Activated T-helper 2 cell treated with anti-CD3 and anti-CD28 coated beads, Interferon-gamma antibody, Interleukin-2, Interleukin-4, amounts not matched to agents 10 μg/mL and 5 μg/mL and 100 μg/mL, durations not matched to agents 14 hours and 24 hours and 36 hours (primary cell): ENCODE results near the gene RFX6. TPM values are rescaled to one million over a fixed set of nuclear protein-coding genes. Genes with fewer than 3 reads are reported as not detected.

Source experiments
- DNase-seq: peaks from one replicate; pipeline ENCODE4 v3.0.0; 2021; ENCODE audit warnings: low spot score
- H3K27ac Mint-ChIP-seq: one replicate; pipeline ENCODE4 v1.8.0; 2021; ENCODE audit warnings: mixed read lengths
- H3K27me3 Mint-ChIP-seq: one replicate; pipeline ENCODE4 v1.8.0; 2021; ENCODE audit warnings: low read depth, mixed read lengths
- H3K36me3 Mint-ChIP-seq: one replicate; pipeline ENCODE4 v1.8.0; 2021; ENCODE audit warnings: low read depth, mixed read lengths
- H3K4me1 Mint-ChIP-seq: one replicate; pipeline ENCODE4 v1.8.0; 2021; ENCODE audit warnings: low read depth, mixed read lengths
- H3K4me3 Mint-ChIP-seq: one replicate; pipeline ENCODE4 v1.8.0; 2021; ENCODE audit warnings: low read depth, mild to moderate bottlenecking, moderate library complexity, mixed read lengths
- H3K9me3 Mint-ChIP-seq: one replicate; pipeline ENCODE4 v1.8.0; 2021; ENCODE audit warnings: mixed read lengths
- intact Hi-C: fragments of 100-400 bp; cut with micrococcal nuclease; formaldehyde crosslinking; loops from one replicate; pipeline ENCODE4 v1.15.1; 2023
- total RNA-seq: library from RNA; stranded (reverse); gene quantifications from 2 replicates; pipeline ENCODE4 v1.2.3, GENCODE V29; 2022

RFX6 gene
- total RNA-seq, 1 donor from 2014 or later = not detected

DNA sequence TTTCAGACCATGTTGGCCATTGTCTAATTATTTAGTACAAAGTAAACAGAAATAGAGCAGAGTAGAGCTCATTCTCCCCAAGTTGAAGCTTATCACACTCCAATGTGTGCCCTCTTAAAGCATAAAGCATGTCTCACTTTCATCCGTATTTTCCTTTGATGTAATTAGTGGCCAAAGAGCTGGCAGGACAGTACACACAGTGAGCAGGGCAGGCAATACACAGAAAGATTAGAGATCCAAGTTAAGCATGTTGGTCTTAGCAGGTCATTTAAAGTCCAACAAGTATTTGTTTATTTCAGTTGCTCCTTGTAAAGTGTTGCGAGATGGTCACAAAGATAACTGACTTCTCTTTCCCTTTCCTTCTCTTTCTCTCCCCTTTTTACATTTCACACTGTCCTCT is 47.2 kb downstream of the RFX6 start:
- no peak for DNase-seq
- no peaks in the 10 kb centered on the region for H3K36me3 Mint-ChIP-seq
- intact Hi-C loops = no loop called here
- H3K27me3 Mint-ChIP-seq = no peaks in the 10 kb centered on the region
- no peaks in the 10 kb centered on the region for H3K9me3 Mint-ChIP-seq
- H3K4me3 Mint-ChIP-seq = no peak overlapping the region
- no peaks in the 10 kb centered on the region for H3K4me1 Mint-ChIP-seq
- no peak overlapping the region for H3K27ac Mint-ChIP-seq

DNA sequence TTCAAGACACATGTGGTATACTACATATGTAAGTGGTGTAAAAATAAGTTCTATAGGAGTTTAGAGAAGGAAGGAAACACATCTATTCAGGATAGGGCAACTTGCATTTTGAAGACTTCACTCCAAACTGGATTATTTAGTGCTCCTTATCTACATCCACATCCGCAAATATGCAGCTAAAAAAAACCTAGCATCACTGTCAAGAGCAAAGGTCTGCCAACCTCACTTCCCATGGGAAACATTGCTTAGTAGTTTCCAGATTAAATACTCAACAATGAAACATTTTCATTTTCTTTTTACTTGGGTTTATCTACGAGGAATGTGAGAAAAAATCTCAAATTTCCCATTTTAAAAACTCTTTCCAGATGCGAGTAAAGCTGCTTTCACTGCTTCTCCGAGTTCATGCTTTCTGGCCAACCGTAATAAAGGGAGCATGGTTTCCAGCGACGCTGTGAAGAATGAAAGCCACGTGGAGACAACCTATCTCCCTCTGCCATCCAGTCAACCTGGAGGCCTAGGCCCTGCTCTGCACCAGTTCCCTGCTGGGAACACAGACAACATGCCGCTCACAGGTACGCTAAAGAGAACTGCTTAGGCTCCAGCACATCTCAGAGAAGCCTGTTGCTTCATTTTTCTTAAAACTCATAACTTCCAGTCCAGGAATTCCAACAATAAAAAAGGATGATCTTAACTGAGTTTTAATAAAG is 48.2 kb downstream of the RFX6 start:
- H3K4me3 Mint-ChIP-seq = no peak overlapping the region

DNA sequence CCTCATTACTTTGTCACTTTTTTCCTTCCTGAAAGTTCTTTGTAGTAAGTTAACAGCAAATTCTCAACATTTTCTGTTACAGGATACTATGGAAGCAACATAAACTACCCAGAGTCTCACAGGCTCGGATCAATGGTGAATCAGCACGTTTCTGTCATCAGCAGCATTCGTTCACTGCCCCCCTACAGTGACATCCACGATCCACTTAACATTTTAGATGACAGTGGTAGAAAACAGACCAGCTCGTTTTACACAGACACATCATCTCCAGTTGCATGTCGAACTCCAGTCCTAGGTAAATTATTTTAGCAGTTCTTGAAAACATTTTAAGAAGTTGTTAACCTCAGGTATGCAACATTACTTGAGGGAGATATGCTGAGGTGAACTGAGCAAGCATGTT is 51.6 kb downstream of the RFX6 start:
- Mint-ChIP-seq H3K4me3 (no peak overlapping the region), H3K27ac (no peak overlapping the region), H3K36me3 (no peaks in the 10 kb centered on the region), H3K4me1 (no peaks in the 10 kb centered on the region), H3K9me3 (no peaks in the 10 kb centered on the region), H3K27me3 (no peaks in the 10 kb centered on the region)
- no peak for DNase-seq
- intact Hi-C loops = no loop called here

More for the DNA sequence above, 48.2 kb downstream of the RFX6 start:
- intact Hi-C loops = no loop called here
- no peaks in the 10 kb centered on the region for H3K4me1 Mint-ChIP-seq
- no peaks in the 10 kb centered on the region for H3K27me3 Mint-ChIP-seq
- H3K9me3 Mint-ChIP-seq = no peaks in the 10 kb centered on the region
- no peaks in the 10 kb centered on the region for H3K36me3 Mint-ChIP-seq
- no peak overlapping the region for H3K27ac Mint-ChIP-seq
- DNase-seq = no peak

DNA sequence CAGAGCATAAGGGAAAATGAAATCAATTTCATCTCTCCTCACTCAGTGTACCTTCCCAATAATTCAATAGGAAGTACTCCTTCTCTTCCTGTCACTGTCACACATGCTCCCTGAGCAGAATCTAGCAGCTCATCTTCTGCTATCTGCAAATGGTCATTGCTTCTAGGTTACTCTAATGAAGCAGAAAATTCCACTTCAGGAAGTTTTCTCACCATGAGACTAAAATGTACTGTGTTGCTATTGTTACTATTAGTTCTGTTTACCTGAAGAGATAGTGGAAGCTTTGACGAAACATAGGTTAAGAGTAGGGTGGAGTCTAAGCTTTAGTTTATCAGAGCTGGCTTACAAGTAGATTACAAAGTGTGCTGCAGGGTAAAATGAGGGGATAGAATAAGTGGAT is 52.8 kb downstream of the RFX6 start:
- Mint-ChIP-seq H3K27ac (no peak overlapping the region), H3K9me3 (no peaks in the 10 kb centered on the region), H3K36me3 (no peaks in the 10 kb centered on the region), H3K27me3 (no peaks in the 10 kb centered on the region), H3K4me3 (no peak overlapping the region), H3K4me1 (no peaks in the 10 kb centered on the region)
- intact Hi-C loops = no loop called here
- DNase-seq = no peak

DNA sequence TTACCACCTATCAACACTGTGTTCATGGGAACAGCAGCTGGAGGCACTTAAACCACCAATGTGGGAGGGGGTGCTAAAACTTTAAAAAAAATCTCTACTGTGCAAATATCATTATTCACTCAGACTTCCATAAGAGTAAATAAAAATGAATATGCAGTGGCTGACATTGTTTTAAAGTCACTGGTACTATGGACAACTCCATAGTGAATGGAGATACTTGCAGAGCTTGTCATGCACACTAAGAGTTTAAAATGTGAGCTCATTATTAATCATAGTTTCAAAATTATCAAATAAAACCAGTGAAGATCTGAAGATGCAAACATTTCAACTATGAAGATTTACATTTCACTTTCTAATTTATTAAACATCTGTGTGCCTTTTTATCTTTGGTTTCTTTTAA is 54.4 kb downstream of the RFX6 start:
- no peak overlapping the region for H3K27ac Mint-ChIP-seq
- H3K36me3 Mint-ChIP-seq = no peaks in the 10 kb centered on the region
- H3K9me3 Mint-ChIP-seq = no peaks in the 10 kb centered on the region
- no peak overlapping the region for H3K4me3 Mint-ChIP-seq
- intact Hi-C loops = no loop called here
- no peak for DNase-seq
- no peaks in the 10 kb centered on the region for H3K27me3 Mint-ChIP-seq
- no peaks in the 10 kb centered on the region for H3K4me1 Mint-ChIP-seq

DNA sequence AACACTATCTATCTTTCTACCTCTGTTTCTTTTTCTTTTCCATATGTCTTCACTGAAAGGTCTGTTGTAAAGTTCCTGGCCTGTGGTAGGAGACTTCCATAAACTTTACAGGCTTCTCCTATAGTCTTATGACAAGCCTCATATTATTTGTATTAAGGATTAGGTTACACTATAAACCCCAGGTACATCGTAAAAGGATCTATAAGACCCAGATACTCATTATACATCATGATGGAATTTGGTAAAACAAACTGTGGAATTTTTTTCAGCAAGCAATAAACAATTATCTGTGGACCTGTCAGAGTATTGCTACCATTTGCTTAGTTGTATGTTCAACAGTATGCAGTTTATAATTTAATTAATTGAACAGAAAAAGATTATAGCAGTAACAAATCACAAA is 55.5 kb downstream of the RFX6 start:
- H3K9me3 Mint-ChIP-seq = no peaks in the 10 kb centered on the region

DNA sequence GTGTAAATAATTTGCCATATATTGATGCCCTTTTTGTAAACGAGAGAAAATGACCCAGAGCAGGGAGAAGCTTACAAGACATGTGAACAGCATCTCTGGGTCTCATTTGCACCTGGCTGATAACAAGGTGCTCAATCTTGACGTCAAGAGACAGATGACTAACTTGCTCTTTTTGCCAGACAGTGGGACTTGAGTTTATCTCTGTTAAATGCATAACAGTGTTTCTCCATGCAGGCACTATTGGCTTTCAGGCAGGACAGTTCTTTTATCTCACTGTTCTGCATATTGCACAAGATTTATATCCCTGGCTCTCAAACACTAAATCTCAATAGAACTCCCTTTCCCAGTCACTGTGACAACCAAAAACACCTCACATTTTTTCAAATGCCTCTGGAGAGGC is 56.4 kb downstream of the RFX6 start:
- intact Hi-C loops = no loop called here
- Mint-ChIP-seq H3K9me3 (no peaks in the 10 kb centered on the region), H3K4me3 (no peak overlapping the region), H3K27me3 (no peaks in the 10 kb centered on the region), H3K4me1 (no peaks in the 10 kb centered on the region), H3K36me3 (no peaks in the 10 kb centered on the region), H3K27ac (no peak overlapping the region)
- no peak for DNase-seq

More for the DNA sequence above, 55.5 kb downstream of the RFX6 start:
- no peak for DNase-seq
- Mint-ChIP-seq H3K36me3 (no peaks in the 10 kb centered on the region), H3K4me3 (no peak overlapping the region), H3K27ac (no peak overlapping the region), H3K27me3 (no peaks in the 10 kb centered on the region), H3K4me1 (no peaks in the 10 kb centered on the region)
- intact Hi-C loops = no loop called here

DNA sequence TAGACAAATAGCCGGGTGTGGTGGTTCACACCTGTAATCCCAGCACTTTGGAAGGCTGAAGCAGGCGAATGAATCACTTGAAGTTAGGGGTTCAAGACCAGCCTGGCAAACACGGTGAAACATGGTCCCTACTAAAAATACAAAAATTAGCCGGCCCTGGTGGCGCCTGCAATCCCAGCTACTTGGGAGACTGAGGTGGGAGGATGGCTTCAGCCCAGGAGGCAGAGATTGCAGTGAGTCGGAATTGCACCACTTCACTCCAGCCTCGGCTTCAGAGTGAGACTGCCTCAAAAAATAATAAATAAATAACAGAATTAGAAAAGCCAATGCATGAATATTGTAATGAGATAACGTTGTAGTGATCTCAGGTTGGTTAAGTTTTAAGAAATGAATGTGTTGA is 61.3 kb downstream of the RFX6 start:
- DNase-seq = no peak
- Mint-ChIP-seq H3K36me3 (no peaks in the 10 kb centered on the region), H3K4me1 (no peaks in the 10 kb centered on the region), H3K4me3 (no peak overlapping the region), H3K27me3 (no peaks in the 10 kb centered on the region), H3K9me3 (no peaks in the 10 kb centered on the region), H3K27ac (no peak overlapping the region)
- intact Hi-C loops = no loop called here

DNA sequence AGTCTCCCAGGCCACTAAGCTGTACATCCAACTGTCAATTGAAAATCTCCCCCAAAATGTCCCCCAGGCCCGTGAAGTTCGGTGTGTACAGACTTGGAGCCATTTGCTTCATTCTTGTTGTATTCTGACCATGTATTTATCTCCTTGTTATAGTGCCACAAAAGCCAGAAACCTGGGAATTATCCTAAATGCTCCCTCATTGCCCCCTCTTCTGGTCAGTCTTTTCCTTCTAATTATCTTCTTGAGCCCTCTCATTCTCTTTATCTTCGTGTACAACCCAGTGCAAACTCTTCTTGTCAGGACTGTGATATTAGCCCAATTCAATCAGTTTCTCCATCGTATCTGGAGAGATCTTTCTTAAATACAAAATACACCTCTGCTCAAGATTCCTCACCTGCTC is 64.7 kb downstream of the RFX6 start:
- intact Hi-C loops = no loop called here
- Mint-ChIP-seq H3K36me3 (no peaks in the 10 kb centered on the region), H3K27ac (no peak overlapping the region), H3K9me3 (no peaks in the 10 kb centered on the region), H3K27me3 (peaks cover 4% of the 10 kb centered on the region), H3K4me3 (no peak overlapping the region), H3K4me1 (no peaks in the 10 kb centered on the region)
- DNase-seq = no peak

DNA sequence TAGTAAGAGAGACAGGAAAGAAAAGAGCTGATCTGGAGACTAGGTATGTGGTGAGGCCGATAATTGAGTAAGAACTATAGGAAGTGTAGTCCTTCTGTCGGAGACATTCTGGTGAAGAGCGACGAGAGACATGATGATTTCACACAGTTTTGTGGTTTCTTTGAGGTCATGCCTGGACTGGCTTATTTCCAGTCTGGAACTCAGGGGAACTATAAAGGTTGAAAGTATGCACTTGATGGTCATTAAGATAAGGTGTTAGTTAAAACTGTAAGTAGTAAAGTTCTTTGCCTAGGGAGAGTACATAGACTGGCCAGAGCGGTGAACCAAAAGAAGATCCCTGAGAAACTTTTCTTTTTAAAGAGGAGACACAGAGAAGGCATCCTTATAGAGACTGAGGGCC is 68.8 kb downstream of the RFX6 start:
- H3K4me3 Mint-ChIP-seq = no peak overlapping the region
- no peaks in the 10 kb centered on the region for H3K4me1 Mint-ChIP-seq
- no peak for DNase-seq
- H3K9me3 Mint-ChIP-seq = no peaks in the 10 kb centered on the region
- intact Hi-C loops = no loop called here
- no peak overlapping the region for H3K27ac Mint-ChIP-seq
- H3K36me3 Mint-ChIP-seq = no peaks in the 10 kb centered on the region
- H3K27me3 Mint-ChIP-seq = peaks cover 4% of the 10 kb centered on the region

DNA sequence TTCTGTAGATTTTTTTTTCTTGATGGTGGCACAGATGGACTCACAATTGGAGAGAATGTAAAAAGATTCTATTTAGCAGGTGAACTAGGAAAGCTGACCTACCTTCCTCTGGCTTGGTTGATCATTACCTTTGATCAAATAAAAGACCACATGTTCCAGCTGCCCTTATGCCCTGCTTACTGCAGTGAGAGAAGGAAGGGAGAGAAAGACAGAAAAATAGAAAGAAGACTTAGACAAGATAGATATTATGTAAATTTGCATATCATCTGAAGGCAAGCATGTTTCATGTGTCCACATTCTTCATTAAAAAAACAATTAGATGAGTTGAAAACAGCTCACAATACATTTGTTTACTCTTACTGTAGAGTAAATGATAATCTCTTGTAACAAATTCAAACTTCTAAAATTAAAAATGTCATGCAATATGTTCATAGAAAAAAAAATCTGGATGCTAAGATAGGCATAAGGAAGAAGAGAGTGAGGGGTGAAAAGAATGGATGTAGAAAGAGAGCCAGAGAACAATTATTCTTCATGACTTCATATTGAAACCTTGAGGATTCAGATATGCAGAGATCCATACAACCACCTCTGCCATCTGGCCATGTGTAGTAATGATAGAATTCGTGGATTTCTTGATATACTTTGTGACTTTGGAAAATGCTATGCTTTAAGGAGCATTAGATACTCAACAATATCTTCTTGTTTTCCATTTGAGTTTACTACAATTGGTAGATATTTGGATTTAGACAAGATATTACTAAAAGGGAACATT is 71.7 kb downstream of the RFX6 start:
- no peaks in the 10 kb centered on the region for H3K4me1 Mint-ChIP-seq
- peaks cover 4% of the 10 kb centered on the region for H3K27me3 Mint-ChIP-seq
- H3K4me3 Mint-ChIP-seq = no peak overlapping the region
- no peak overlapping the region for H3K27ac Mint-ChIP-seq
- DNase-seq = no peak
- intact Hi-C loops = no loop called here
- no peaks in the 10 kb centered on the region for H3K9me3 Mint-ChIP-seq
- H3K36me3 Mint-ChIP-seq = no peaks in the 10 kb centered on the region

DNA sequence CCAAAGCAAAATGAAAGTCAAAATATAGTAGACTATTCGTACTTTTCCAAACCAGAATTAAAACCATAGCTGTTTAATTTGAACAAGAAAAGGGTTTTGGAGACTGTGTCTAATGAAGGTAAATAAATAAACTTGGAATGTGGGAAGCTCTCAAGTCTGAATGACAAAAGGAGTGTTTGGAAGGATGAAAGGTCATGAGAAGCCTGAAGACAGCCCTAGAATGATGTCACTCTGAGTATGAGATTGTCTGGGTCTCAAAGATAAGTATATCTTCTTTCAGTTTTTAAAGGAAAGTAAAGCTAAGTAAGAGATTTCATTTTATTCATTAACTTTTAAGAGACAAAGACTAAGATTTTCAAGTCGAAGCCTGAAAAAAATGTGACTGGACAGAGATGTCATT is 72.9 kb downstream of the RFX6 start:
- H3K4me1 Mint-ChIP-seq = no peaks in the 10 kb centered on the region
- H3K27ac Mint-ChIP-seq = no peak overlapping the region
- intact Hi-C loops = no loop called here
- no peak for DNase-seq
- no peaks in the 10 kb centered on the region for H3K9me3 Mint-ChIP-seq
- H3K4me3 Mint-ChIP-seq = no peak overlapping the region
- no peaks in the 10 kb centered on the region for H3K36me3 Mint-ChIP-seq
- peaks cover 4% of the 10 kb centered on the region for H3K27me3 Mint-ChIP-seq

DNA sequence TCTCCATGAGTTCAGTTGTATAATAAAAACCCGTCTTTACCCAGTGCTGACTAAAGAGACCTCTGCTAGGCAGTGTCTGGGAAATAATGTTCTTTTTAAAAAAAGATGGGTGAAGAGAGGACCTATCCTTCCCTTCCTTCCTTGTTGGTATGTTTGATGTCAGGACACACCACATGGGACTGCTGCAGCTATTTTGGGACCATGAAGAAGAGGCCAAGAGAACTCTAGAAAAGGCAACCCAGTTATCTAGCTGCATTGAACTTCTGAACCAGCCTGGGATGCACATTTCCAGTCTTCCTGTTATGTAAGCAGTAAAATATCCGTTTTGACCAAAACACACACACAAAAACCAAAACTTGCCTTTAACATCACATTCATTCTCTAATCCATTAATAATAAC is 77.3 kb downstream of the RFX6 start:
- Mint-ChIP-seq H3K4me3 (no peak overlapping the region), H3K36me3 (no peaks in the 10 kb centered on the region), H3K4me1 (no peaks in the 10 kb centered on the region), H3K27ac (no peak overlapping the region), H3K9me3 (no peaks in the 10 kb centered on the region), H3K27me3 (no peaks in the 10 kb centered on the region)
- intact Hi-C loops = no loop called here
- DNase-seq = no peak
